ENCODE data around the gene RNLS.

- no peak for TF ChIP-seq ATF3 (CRISPR knock-in tag; conservative IDR thresholded peaks at IDR 0.05)
- no peak for TF ChIP-seq NFE2L1 (CRISPR knock-in tag; IDR thresholded peaks at IDR 0.05)
- TF ChIP-seq AFF4 (CRISPR knock-in tag; IDR thresholded peaks at IDR 0.05; ENCODE audit: borderline replicate concordance): no peak
Observed at GRCh38 chr10:88337134-88337533, 246.0 kb downstream of the RNLS start.

All from WTC11 (cell line).